B cell (primary cell): ENCODE measurements around the gene ZNF302. TPM values are rescaled to one million over a fixed set of nuclear protein-coding genes. Genes with fewer than 3 reads are reported as not detected.

Experiments
- ATAC-seq: fragments of 200-7000 bp; cut with Tn5 transposase; one replicate; pipeline ENCODE4 v1.10.0; 2021; ENCODE audit warnings: low read depth, mild to moderate bottlenecking, moderate number of reproducible peaks, moderate library complexity
- CTCF ChIA-PET: fragments of 350-600 bp; sonication (Branson Sonifier 250); formaldehyde crosslinking; loops from one replicate; lab custom pipeline; 2021; ENCODE audit warnings: antibody characterized with exemption, inconsistent platforms; lab: Charles Lee
- POLR2A ChIA-PET: fragments of 350-600 bp; sonication (Branson Sonifier 250); formaldehyde crosslinking; loops from one replicate; lab custom pipeline; 2021; ENCODE audit warnings: antibody characterized with exemption; lab: Charles Lee
- DNase-seq: peaks from one replicate; pipeline ENCODE4 v3.0.0; 2013
- H2AFZ ChIP-seq: 2 replicates; pipeline ENCODE4 v1.6.1; 2012; ENCODE audit warnings: mild to moderate bottlenecking, low read depth, low read length; ENCODE audit not compliant: insufficient read depth, poor library complexity, severe bottlenecking
- H3K27ac ChIP-seq, 2 donors: 1 replicate in 1 of 2; 2 replicates in 1 of 2; pipeline ENCODE4 v1.5.1; 2012 to 2013; ENCODE audit warnings: low read length in 2 of 2, mild to moderate bottlenecking in 2 of 2, moderate library complexity in 1 of 2
- H3K27me3 ChIP-seq, 4 experiments: fragments of 200-600 bp in 1 of 4; sonication (generic) in 1 of 4; replicated peaks in 1 of 4; 1 replicate in 2 of 4; 2 replicates in 2 of 4; pipeline versions ENCODE4 v1.6.1 to v1.7.0; 2013 to 2016; ENCODE audit warnings: low read length in 3 of 4, mild to moderate bottlenecking in 2 of 4, mixed read lengths in 1 of 4, moderate library complexity in 1 of 4; ENCODE audit not compliant: insufficient read depth in 4 of 4, control insufficient read depth in 3 of 4; ENCODE audit errors: control extremely low read depth in 1 of 4
- H3K36me3 ChIP-seq, 2 experiments: replicated peaks in 1 of 2; 1 replicate in 1 of 2; 2 replicates in 1 of 2; pipeline versions ENCODE4 v1.6.1 to v1.7.1; 2013; ENCODE audit warnings: low read length in 1 of 2; ENCODE audit not compliant: insufficient read depth in 2 of 2, control insufficient read depth in 1 of 2; ENCODE audit errors: control extremely low read depth in 1 of 2, extremely low read depth in 1 of 2
- H3K4me1 ChIP-seq, 2 donors: fragments of 200-600 bp in 1 of 2; sonication (generic) in 1 of 2; 1 replicate in 1 of 2; 2 replicates in 1 of 2; pipeline versions ENCODE4 v1.5.1 to v1.6.1; 2013 to 2017; ENCODE audit warnings: low read length in 2 of 2; ENCODE audit not compliant: control insufficient read depth in 2 of 2, insufficient read depth in 2 of 2
- H3K4me2 ChIP-seq: replicated peaks from 2 replicates; pipeline ENCODE3; 2012; ENCODE audit warnings: mild to moderate bottlenecking, low read depth, low read length; ENCODE audit not compliant: poor library complexity, severe bottlenecking
- H3K4me3 ChIP-seq, 5 experiments: fragments of 200-600 bp in 1 of 5; sonication (generic) in 1 of 5; 1 replicate in 3 of 5; 2 replicates in 2 of 5; pipeline versions ENCODE4 v1.5.1 to v1.7.0; 2011 to 2016; ENCODE audit warnings: low read length in 4 of 5, mild to moderate bottlenecking in 4 of 5, low read depth in 2 of 5, control low read depth in 1 of 5, moderate library complexity in 1 of 5; ENCODE audit not compliant: insufficient read depth in 1 of 5; ENCODE audit errors: control extremely low read depth in 1 of 5, extremely low read depth in 1 of 5
- H3K79me2 ChIP-seq: fragments of 200-600 bp; sonication (generic); one replicate; pipeline ENCODE4 v1.6.0; 2016; ENCODE audit warnings: low read length; ENCODE audit not compliant: control insufficient read depth, insufficient read depth
- H3K9ac ChIP-seq: fragments of 200-600 bp; sonication (generic); 2 replicates; pipeline ENCODE4 v1.6.1; 2017; ENCODE audit warnings: mild to moderate bottlenecking, low read length, moderate library complexity
- H3K9me3 ChIP-seq, 3 donors: one replicate each; pipeline versions ENCODE4 v1.6.1 to v1.7.1; 2013; ENCODE audit warnings: low read length in 2 of 3; ENCODE audit not compliant: control insufficient read depth in 2 of 3, insufficient read depth in 1 of 3; ENCODE audit errors: control extremely low read depth in 1 of 3
- H4K20me1 ChIP-seq: 2 replicates; pipeline ENCODE4 v1.6.0; 2012; ENCODE audit warnings: mild to moderate bottlenecking, low read length; ENCODE audit not compliant: insufficient read depth, control insufficient read depth, poor library complexity, severe bottlenecking
- H3K27ac Mint-ChIP-seq: one replicate; pipeline ENCODE4 v1.8.0; 2021; ENCODE audit warnings: mixed read lengths
- H3K27me3 Mint-ChIP-seq: one replicate; pipeline ENCODE4 v1.8.0; 2021; ENCODE audit warnings: mixed read lengths
- H3K4me1 Mint-ChIP-seq: one replicate; pipeline ENCODE4 v1.8.0; 2021; ENCODE audit warnings: mixed read lengths
- H3K4me3 Mint-ChIP-seq: one replicate; pipeline ENCODE4 v1.8.0; 2021; ENCODE audit warnings: mixed read lengths
- H3K9me3 Mint-ChIP-seq: one replicate; pipeline ENCODE4 v1.8.0; 2022; ENCODE audit warnings: mixed read lengths; ENCODE audit not compliant: insufficient read depth
- CTCF ChIP-seq: fragments of 200-600 bp; IDR thresholded peaks from one replicate; pipeline ENCODE4 v1.8.0; 2022; ENCODE audit warnings: antibody characterized with exemption, mild to moderate bottlenecking
- EZH2 ChIP-seq: IDR thresholded peaks from 2 replicates; pipeline ENCODE4 v1.6.1; 2012; ENCODE audit warnings: borderline replicate concordance, low read depth, mild to moderate bottlenecking, moderate library complexity, low read length; ENCODE audit not compliant: insufficient read depth, poor library complexity, severe bottlenecking
- WGBS: methylation state at CpG from one replicate; pipeline ENCODE4 v1.1.5; 2013; ENCODE audit warnings: missing lambda C conversion rate; ENCODE audit not compliant: insufficient coverage; 5-methylcytosine and 5-hydroxymethylcytosine counted together
- intact Hi-C: fragments of 100-400 bp; cut with micrococcal nuclease; formaldehyde crosslinking; loops from one replicate; pipeline ENCODE4 v1.10.0; 2022
- polyA plus RNA-seq: library from polyadenylated mRNA; depleted of rRNA; stranded (reverse); fragments of >200 nt; gene quantifications from 2 replicates; pipeline ENCODE4 v1.2.3, GENCODE V29; 2012
- total RNA-seq, 2 donors: library from RNA; stranded (reverse); fragments of 120-200 nt in 1 of 2; gene quantifications; 1 replicate in 1 of 2; 2 replicates in 1 of 2; pipeline versions ENCODE4 v1.2.3 to v1.2.4, GENCODE V29; 2013 to 2022

Gene ZNF302
- total and polyA plus RNA-seq, 2 donors (not counting 1 experiment from before 2014, with no cell fraction given), result 20.4 to 48.4 TPM

- intact Hi-C loops, result loop anchor here (1.0 to 10.0 kb wide), 3 partner anchors 41 to 1952 kb away; partner anchors contain the start of genes GRAMD1A, ZNF567 and ZNF599
- H3K27ac ChIP-seq, result peak overlapping the region in 1 of 2 donors; percentile 73
- H2AFZ ChIP-seq, result peak overlapping the region; percentile 84
- ATAC-seq (no peak), DNase-seq (peak; percentile 19)
- peaks cover 0 to 3% (median 0%) of the 10 kb centered on the region in 4 experiments for H3K27me3 ChIP-seq
- H3K4me3 Mint-ChIP-seq, result peak overlapping the region; percentile 74
- no peak for TF ChIP-seq EZH2
- TF ChIP-seq CTCF, result no peak
- H3K27me3 Mint-ChIP-seq, result peaks cover 5% of the 10 kb centered on the region
- no peaks in the 10 kb centered on the region for H3K9me3 ChIP-seq
- H3K9me3 Mint-ChIP-seq, result no peaks in the 10 kb centered on the region
- H3K4me3 ChIP-seq, result peak overlapping the region in 4 of 5 experiments; percentile 65 to 83 (median 73)
- H3K9ac ChIP-seq, result peak overlapping the region; percentile 78
- H3K4me2 ChIP-seq, result peak overlapping the region; percentile 72
- H4K20me1 ChIP-seq, result no peaks in the 10 kb centered on the region
- H3K79me2 ChIP-seq, result peaks cover 12% of the 10 kb centered on the region
- H3K36me3 ChIP-seq, result peaks cover 0 to 8% of the 10 kb centered on the region in 2 experiments
- H3K4me1 ChIP-seq, result peaks cover 15 to 25% of the 10 kb centered on the region in 2 donors
- ChIA-PET POLR2A (no interaction called here), CTCF (no interaction called here)
- peak overlapping the region; percentile 63 for H3K27ac Mint-ChIP-seq
- H3K4me1 Mint-ChIP-seq, result peaks cover 25% of the 10 kb centered on the region
- 31% methylated on average over 11 of the region's 15 CpGs for WGBS
Observed at GRCh38 chr19:34732612-34733211, 55.2 kb downstream of the ZNF302 start.

DNA sequence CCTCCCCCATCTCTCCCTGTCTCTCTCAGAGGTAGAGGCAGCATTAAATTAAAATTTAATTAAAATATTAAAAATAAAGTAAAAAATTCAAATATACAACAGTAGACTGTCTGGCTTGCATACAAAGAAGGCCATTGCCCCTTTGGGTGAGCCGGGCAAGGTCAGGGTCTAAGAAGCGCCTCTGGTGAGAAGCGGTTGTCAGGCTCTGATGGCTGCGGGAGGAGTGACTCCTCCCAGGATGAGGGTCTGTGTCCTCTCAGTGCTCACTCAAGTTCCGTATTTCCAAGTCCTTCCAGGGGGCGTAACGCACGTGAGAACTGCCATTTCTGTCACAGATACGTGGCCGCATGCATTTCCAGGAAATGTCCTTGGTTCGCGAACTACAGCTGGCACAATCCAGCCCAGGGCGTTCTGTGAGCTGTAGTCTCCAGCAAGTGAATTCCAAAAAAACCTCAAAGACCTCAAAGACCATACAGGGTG is 55.8 kb downstream of the ZNF302 start:
- Histone ChIP-seq H4K20me1 (no peaks in the 10 kb centered on the region), H3K4me3 (peak overlapping the region; percentile 65 to 87 (median 80)), H3K4me2 (peak overlapping the region; percentile 72), H3K27ac (peak overlapping the region; percentile 73 to 91), H3K36me3 (peaks cover 0 to 11% of the 10 kb centered on the region in 2 experiments), H2AFZ (peak overlapping the region; percentile 84), H3K4me1 (peaks cover 15 to 25% of the 10 kb centered on the region in 2 donors), H3K9me3 (no peaks in the 10 kb centered on the region), H3K27me3 (no peaks in the 10 kb centered on the region), H3K9ac (peak overlapping the region; percentile 78), H3K79me2 (peaks cover 12% of the 10 kb centered on the region)
- H3K4me3 Mint-ChIP-seq, result peak overlapping the region; percentile 97
- WGBS, result 2% methylated on average over 11 of the region's 13 CpGs
- intact Hi-C loops, result loop anchor here (1.0 to 10.0 kb wide), 3 partner anchors 40 to 1951 kb away; partner anchors contain the start of genes GRAMD1A, ZNF567 and ZNF599
- ATAC-seq (peak; percentile 13), DNase-seq (no peak)
- H3K9me3 Mint-ChIP-seq, result no peaks in the 10 kb centered on the region
- TF ChIP-seq CTCF (no peak), EZH2 (no peak)
- H3K27me3 Mint-ChIP-seq, result no peaks in the 10 kb centered on the region
- ChIA-PET POLR2A (no interaction called here), CTCF (interaction anchor here (1.1 kb wide), 1 partner anchor 56 kb away, joined by 4 read pairs; the partner anchor contains the start of genes SCGB2B2 and ZNF302)
- H3K4me1 Mint-ChIP-seq, result peaks cover 25% of the 10 kb centered on the region
- peak overlapping the region; percentile 96 for H3K27ac Mint-ChIP-seq
